Choroid plexus epithelial cell (primary cell): ENCODE results near the gene POLR2L.

Source experiments
- DNase-seq: peaks from one replicate; pipeline ENCODE4 v3.0.0-alpha.2; 2010; ENCODE audit warnings: low read depth
- H3K4me3 ChIP-seq: 2 replicates; pipeline ENCODE4 v1.5.1; 2011; ENCODE audit warnings: low read depth, mild to moderate bottlenecking, control low read depth, low read length, moderate library complexity
- TF ChIP-seq, protein P1 (sequence below): conservative IDR thresholded peaks from 2 replicates; pipeline ENCODE4 v1.5.1; 2011; ENCODE audit warnings: low read depth, mild to moderate bottlenecking, control low read depth, inconsistent platforms, low read length, moderate library complexity

POLR2L gene

DNA sequence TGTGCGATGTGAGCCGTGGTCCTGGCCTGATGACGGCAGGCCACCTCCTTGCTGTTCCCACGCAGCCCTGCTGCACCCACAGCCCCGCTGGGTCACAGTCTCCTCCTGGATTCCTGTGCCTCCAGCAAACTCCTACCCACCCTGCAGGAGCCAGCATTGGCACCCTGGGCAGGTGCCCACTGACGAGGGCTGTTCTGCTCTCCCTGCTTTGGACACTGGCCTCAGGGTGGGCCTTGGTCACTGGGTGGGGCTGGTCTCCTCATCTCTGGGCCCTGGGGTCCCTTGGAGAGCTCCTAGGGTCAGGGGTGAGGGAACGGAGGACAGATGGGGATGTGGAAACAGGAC lies 13.0 kb upstream of the POLR2L start:
- TF ChIP-seq, protein P1, sequence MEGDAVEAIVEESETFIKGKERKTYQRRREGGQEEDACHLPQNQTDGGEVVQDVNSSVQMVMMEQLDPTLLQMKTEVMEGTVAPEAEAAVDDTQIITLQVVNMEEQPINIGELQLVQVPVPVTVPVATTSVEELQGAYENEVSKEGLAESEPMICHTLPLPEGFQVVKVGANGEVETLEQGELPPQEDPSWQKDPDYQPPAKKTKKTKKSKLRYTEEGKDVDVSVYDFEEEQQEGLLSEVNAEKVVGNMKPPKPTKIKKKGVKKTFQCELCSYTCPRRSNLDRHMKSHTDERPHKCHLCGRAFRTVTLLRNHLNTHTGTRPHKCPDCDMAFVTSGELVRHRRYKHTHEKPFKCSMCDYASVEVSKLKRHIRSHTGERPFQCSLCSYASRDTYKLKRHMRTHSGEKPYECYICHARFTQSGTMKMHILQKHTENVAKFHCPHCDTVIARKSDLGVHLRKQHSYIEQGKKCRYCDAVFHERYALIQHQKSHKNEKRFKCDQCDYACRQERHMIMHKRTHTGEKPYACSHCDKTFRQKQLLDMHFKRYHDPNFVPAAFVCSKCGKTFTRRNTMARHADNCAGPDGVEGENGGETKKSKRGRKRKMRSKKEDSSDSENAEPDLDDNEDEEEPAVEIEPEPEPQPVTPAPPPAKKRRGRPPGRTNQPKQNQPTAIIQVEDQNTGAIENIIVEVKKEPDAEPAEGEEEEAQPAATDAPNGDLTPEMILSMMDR: no peak
- DNase-seq: no peak
- H3K4me3 ChIP-seq: no peak overlapping the region

DNA sequence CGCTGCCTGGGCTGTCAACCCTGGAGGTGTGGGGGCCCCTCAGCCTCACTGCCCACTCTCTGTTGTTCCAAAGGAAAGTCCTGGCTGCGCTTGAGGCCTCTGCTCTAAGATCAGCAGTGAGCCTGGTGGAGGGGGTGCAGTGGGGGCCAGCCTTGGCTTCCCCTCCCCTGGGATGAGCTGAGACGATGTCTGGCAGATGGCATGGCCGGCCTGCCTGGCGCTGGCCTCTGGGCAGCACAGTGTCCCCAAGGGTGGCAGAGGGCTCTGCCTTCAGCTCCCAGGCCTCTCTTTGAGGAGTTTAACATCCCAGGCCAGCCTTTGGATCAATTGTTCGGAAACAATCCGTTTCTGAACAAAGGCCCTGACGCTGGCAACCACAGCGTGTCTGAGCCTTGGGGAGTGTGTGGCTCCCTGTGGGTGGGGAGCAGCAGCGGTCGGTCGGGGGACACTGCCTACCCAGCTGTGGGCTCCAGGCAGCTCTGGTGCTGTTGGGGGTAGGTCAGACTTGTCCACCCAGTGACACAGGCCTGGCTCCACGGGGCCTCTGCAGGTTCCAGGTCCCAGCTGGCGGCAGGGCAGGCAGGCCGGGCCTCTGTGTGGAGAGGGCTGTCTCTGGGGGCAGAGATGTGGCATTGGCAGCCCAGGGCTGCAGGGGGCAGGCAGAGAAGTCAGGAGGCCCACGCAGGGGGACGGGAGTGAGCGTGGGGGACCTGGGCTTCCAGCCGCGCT lies 12.4 kb upstream of the POLR2L start:
- no peak overlapping the region for H3K4me3 ChIP-seq
- no peak for DNase-seq
- TF ChIP-seq, protein P1: no peak

DNA sequence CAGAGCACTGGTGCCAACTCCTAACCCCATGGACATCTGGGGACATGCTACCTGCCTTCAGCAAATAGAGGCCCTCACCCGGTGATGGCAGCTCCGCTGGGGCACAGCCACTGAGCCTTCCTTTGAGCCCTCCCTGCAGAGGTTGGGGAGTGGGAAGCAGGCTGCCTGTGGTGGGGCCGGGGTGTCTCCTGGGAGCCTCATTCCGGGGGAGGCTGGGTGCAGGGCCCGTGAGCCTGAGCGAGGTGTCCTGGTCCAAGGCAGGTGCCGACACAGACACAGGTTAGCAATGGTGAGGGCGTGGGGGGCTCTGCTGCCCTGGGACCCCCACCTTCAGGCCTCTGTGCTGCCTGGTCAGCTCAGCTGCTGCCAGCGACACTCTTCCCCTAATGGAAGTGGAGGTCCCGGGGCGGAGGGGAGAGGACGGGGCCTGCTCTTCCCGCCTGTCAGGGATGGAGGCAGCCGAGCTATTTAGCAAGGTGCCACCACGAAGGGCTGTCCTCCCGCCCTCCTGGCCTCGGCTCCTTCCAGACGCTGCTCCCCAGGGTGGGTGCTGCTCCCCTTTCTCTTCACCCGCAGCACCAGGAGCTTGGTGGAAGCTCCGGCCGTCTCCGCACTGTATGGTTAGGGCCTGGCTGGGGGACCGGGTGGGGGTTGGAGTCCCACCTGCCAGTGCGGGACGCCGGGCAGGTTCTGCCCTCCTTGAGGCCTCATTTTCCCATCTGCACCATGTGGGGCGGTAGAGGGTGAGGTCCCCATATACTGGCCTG lies 11.5 kb upstream of the POLR2L start:
- no peak for DNase-seq
- no peak overlapping the region for H3K4me3 ChIP-seq
- TF ChIP-seq, protein P1: no peak

DNA sequence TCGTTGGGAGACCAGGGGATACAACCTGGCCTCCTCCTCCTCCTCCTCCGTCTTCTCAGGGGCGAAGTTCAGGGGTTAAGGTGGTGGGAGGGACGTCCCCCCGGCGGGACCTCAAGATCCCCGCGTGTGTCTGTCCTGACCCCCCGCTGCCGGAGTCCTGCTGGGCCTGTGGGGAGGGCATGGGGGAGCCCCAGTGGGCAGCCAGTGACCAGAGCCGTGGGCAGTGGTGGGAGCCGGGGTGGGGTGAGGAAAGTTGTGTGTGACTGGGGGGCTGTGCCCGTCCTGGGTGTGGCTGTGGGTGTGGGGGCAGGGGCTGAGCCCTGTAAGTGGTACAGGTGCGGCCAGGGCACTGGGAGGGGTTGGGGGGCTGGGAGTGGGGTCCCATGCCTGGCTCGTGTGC lies 10.4 kb upstream of the POLR2L start:
- no peak for DNase-seq

DNA sequence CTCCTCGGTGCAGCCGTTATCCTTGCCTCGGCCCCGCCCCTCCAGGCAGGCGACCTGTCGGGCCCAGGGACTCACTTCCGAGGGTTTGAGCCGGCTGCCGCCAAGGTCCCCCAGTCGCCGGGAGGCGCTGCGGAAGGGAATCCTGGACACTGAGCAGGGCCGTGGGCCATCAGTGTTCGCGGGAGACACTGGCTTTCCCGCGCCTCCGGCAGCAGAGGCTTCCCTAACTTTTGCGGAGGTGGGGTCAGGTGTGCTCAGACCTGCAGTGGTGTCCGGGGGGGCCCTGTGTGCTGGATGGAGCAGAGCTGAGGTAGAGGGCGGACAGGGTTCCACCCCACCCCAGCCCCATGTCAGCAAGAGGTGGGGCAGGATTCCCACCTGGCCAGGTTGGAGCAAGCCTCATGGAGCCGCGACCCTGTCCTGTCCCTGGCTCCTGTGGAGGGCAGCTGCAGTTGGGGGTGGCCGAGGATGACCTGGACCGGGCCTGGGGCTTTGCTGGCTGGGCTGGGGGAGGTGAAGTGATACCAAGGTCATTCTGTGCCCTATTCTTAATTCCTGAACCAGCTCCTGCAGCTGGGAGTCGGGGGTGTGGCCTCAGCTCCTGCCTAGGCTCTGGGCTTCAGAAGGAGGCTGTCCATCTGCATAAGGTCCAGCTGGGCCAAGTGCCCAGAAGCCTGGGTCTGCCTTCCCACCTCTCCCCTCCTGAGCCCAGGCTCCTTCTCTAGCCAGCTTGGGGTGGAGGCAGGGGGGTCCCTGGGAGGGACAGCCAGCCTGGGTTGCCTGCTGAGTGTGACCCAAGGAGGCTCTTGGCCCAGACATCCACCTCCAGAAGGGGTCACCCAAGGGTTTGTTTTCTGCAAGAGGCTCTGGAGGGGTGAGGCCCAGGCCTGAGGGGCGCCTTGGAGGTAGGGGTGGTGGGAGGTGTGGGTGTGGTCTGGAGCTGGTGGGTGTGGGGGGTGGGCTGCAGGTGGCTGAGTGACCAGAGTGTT lies 8.7 kb upstream of the POLR2L start:
- DNase-seq: no peak
- peak overlapping the region; percentile 54 for H3K4me3 ChIP-seq

More for the DNA sequence above, 10.4 kb upstream of the POLR2L start:
- TF ChIP-seq, protein P1: no peak
- H3K4me3 ChIP-seq: no peak overlapping the region

More for the DNA sequence above, 8.7 kb upstream of the POLR2L start:
- TF ChIP-seq, protein P1: peak; percentile 23
